GM12801 (cell line): ENCODE data around the gene PRRX1.

Source experiments
- TF ChIP-seq, protein P1 (sequence below): IDR thresholded peaks from one replicate; pipeline ENCODE4 v1.5.1; 2011; ENCODE audit warnings: control low read depth; ENCODE audit not compliant: insufficient read length; ENCODE audit errors: extremely low read depth

PRRX1 gene

DNA sequence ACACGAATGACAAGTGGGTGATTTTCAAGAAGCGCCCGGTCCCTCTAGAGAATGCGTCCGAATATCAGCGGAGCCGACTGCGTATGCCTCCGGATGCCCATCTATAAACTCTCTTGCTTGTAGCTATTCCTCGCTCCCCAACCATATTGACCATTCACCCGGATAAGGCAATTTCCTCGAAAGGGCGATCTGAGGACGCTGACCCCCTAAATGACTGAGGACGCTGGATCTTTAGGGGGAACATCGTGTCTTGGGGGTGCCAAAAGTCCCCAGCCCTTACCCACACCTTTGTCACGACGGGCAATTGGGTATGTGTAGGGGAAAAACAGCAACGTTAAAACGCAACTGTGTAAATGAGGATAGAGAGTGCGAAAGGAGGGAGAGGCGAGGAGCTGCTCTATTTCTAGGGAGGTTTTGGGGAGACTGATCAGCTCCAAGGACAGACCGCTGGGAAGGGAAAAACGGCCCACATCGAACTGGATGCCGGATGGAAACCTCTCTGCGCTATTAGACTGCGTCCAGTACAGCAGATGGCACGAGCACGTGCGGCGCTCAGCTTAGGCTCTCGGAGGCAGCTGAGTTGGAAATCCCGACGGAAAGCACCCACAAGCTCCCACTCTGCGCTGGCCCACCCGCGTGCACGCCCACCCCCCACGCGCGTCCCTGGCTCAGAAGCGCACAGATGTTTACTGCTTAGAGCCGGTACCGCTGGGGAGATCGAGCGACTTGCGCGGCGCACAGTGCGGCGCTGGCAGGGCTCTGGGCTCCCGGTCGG is 2.9 kb upstream of the PRRX1 start:
- TF ChIP-seq, protein P1, sequence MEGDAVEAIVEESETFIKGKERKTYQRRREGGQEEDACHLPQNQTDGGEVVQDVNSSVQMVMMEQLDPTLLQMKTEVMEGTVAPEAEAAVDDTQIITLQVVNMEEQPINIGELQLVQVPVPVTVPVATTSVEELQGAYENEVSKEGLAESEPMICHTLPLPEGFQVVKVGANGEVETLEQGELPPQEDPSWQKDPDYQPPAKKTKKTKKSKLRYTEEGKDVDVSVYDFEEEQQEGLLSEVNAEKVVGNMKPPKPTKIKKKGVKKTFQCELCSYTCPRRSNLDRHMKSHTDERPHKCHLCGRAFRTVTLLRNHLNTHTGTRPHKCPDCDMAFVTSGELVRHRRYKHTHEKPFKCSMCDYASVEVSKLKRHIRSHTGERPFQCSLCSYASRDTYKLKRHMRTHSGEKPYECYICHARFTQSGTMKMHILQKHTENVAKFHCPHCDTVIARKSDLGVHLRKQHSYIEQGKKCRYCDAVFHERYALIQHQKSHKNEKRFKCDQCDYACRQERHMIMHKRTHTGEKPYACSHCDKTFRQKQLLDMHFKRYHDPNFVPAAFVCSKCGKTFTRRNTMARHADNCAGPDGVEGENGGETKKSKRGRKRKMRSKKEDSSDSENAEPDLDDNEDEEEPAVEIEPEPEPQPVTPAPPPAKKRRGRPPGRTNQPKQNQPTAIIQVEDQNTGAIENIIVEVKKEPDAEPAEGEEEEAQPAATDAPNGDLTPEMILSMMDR, result no peak

DNA sequence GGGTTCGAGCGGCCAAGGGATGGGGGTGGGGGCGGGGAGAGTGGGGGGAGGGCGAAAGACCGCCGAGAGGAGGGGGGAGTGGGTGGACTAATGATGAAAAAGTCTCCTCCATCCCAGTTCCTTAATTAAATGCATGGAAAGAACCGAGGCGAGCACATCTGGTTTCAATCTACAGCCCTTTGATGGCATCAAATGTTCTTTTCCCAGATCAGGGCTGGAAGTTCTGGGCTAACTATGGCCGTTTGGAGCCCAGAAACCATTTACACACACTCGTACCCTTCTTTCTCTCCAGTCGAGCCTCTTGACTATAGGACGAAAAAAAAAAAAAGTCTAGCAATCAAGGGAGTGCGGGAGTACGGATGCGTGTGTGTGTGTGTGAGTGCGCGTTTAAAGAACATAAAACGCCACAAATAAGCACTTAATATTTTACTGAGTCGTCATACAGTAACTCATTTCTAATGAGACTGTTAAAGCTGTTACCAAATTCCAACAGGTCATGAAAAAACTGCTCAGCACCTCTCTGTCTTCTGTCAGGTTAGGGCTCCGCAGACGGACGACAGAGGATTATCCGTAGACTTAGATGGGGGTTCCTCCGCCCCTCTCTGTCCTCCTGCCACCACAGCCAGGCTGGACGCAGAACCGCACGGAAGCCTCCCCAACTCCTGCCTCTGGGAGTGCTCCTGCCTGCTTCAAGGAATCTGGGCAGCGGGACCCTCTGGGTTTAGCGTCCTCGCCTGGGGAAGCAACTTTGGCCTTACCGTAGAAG is 2.1 kb upstream of the PRRX1 start:
- TF ChIP-seq, protein P1, result no peak

DNA sequence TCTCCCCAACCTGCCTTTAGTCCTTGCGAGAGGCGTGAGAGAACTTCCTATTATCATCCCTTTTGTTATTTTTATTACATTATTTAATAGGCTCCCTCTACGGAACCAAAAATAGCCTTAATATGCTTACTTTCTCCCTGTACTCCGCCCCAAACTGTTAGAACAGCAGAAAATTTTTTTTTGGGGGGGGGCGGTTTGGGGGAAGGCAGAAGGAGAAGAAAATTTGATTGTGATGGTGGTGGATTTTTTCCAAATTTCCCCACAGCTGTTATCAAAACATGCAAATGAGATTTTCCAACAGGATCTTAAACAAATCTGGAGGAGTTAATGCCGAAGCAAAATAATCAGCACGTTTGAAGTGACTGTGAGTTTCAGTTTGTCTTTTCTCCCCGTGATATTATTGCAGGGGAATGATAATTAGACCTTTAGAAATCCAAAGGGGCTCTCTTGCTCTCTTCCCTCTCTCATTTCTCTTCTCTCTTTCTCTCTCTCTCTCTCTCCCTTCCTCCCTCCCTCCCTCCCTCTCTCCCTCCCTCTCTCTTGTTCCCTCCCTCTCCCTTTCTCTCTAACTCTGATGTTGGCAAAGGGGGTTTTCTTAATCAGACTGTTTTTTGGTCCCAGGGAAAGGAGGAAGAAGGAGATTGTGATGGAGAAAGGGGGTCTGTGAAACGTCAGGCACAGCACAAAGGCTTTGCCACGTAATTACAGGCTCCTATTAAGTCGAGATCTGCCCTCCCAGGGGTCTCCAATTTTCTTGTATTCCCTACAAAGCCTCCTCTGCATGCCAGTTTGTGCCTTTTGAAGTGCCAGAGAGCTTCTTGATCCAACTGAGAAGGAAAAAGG is 1.1 kb upstream of the PRRX1 start:
- TF ChIP-seq, protein P1, result no peak

DNA sequence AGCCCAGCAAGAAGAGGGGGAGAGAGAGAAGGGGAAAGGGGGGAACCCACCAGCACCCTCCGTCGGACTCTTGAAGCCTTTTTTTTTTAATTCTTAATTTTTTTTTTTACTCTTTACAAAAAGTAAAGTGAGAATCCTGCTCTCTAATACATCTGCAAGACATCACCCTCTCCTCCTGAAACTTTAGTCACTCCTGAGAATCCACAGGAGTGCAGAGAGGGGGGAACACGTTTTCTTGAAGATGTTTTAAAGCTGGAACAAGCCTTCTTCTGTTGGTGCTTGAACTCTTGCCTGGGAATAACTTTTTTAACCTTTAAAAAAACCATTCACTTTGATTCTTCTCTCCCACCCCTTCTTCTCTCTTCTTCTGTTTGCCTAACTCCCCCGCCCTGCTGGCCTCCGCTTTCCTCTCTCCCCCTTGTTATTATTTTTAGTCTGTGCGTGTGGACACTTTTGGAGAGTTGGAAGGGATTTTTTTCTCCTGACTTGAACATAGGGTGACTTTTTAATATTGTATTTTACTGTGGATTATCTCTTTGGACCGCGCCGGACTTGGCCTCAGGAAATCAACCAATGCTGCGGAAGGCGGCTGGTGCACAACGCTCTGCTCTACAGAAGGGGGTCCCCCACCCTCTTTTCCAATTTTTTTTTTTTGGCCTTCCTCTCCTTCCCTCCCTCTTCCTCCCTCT is 383 bp upstream of the PRRX1 start:
- TF ChIP-seq, protein P1, result no peak

DNA sequence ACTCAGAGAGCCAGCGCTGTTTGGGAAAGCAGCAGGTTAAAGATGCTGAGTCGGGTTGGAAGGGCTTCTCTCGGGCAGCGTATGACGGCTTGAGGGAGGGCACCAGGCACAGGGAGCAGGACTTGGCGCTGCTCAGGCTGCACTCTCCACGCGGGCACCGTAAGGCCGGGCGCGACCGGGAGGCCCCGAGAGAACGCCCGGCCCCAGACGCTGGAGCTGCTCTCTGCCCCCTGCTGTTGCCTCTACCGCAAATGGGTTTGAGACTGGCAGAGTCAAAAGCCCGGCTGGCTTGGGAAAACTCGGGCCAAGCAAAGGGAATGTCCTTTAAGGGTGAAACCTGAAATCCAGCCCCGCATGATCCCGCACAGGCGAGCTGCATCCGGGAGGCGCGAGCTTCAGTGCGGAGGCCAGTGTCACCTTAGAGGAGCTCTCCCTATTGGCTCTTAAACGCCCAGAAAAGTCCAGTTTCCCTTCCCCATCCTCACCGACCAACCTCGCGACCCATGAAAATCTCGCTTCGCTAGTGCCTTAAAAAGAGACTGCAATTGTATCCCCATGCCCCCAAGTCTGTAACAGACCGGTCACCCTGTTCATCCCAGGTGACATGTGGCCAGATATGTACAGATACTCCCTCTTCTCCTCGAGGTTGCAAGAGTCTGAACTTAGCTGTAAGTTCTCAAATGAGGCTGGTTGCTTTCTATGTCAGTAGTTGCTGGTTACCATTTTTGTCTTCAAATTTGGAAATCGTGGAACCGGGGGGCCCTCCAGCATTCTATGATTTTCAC is 1.1 kb downstream of the PRRX1 start:
- TF ChIP-seq, protein P1, result no peak

DNA sequence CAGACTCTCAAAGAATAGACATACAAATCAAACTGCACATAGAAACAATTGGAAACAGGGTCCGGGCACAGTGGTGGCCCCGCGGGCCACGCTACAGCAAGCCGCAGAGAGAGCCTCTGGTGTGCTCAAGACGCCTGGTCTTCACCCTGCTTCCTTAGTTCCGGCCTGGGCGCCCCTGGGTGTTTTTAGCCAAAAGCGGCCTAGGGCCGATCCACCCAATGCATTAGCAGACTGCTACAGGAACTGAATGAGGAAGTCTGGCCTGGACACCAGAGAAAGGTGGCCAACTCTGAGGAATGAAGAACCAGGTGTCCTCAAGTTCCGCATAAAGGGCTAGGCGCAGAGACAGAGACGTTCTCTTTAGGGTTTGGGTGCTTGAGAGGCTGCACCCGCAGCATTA is 1.7 kb downstream of the PRRX1 start:
- TF ChIP-seq, protein P1, result no peak
